Panc1 (cell line): ENCODE results near the gene TFDP2. TPM values are rescaled to one million over a fixed set of nuclear protein-coding genes. Genes with fewer than 3 reads are reported as not detected.

Experiments
- ATAC-seq: fragments of 200-7000 bp; cut with Tn5 transposase; 2 replicates; pipeline ENCODE4 v1.9.1; 2020; ENCODE audit warnings: mild to moderate bottlenecking, moderate library complexity
- BruUV-seq: library from RNA; stranded (reverse); fragments of 400-500 nt; replicated peaks from 2 replicates; lab custom pipeline; 2021; lab: Mats Ljungman, UMichigan
- CTCF ChIA-PET: fragments of 300-600 bp; sonication (Branson Sonifier 250); formaldehyde crosslinking; loops from one replicate; lab custom pipeline; 2022; ENCODE audit warnings: antibody characterized with exemption; lab: Charles Lee
- POLR2A ChIA-PET: fragments of 300-600 bp; sonication (Branson Sonifier 250); formaldehyde crosslinking; loops from one replicate; lab custom pipeline; 2022; ENCODE audit warnings: antibody characterized with exemption; lab: Charles Lee
- DNase-seq: peaks from one replicate; pipeline ENCODE4 v3.0.0-alpha.2; 2010; ENCODE audit warnings: low read depth, low spot score
- H3K27ac ChIP-seq: 2 replicates; pipeline ENCODE4 v1.5.1; 2011; ENCODE audit warnings: mild to moderate bottlenecking, low read length, inconsistent platforms
- H3K27me3 ChIP-seq: fragments of 200-500 bp; sonication (Bioruptor generic); 2 replicates; pipeline ENCODE4 v1.6.0; 2014; ENCODE audit warnings: low read length, inconsistent platforms; ENCODE audit not compliant: control insufficient read depth, insufficient read depth
- H3K36me3 ChIP-seq: fragments of 200-500 bp; sonication (Bioruptor generic); 2 replicates; pipeline ENCODE4 v1.5.1; 2014; ENCODE audit warnings: inconsistent platforms, mild to moderate bottlenecking, low read length, moderate library complexity; ENCODE audit not compliant: control insufficient read depth, insufficient read depth
- H3K4me1 ChIP-seq: 2 replicates; pipeline ENCODE4 v1.5.1; 2011; ENCODE audit warnings: inconsistent platforms, mild to moderate bottlenecking, low read length, moderate library complexity; ENCODE audit not compliant: control insufficient read depth, insufficient read depth
- H3K4me3 ChIP-seq, 2 experiments: 2 replicates each; pipeline ENCODE4 v1.5.1; 2011 to 2012; ENCODE audit warnings: low read depth in 2 of 2, low read length in 2 of 2, mild to moderate bottlenecking in 2 of 2, inconsistent platforms in 1 of 2, moderate library complexity in 1 of 2
- H3K9me3 ChIP-seq: fragments of 200-500 bp; sonication (Bioruptor generic); 2 replicates; pipeline ENCODE4 v1.5.1; 2014; ENCODE audit warnings: low read depth, mild to moderate bottlenecking, inconsistent platforms, low read length, moderate library complexity; ENCODE audit not compliant: control insufficient read depth, insufficient read depth
- POLR2AphosphoS5 ChIP-seq: IDR thresholded peaks from 2 replicates; pipeline ENCODE4 v1.6.1; 2012; ENCODE audit warnings: mild to moderate bottlenecking, low read depth, low read length, moderate library complexity
- REST ChIP-seq, 2 experiments: IDR thresholded peaks; 2 replicates each; pipeline ENCODE4 v1.6.1; 2011 to 2012; ENCODE audit warnings: low read depth in 2 of 2, control low read depth in 1 of 2, low read length in 1 of 2, mild to moderate bottlenecking in 1 of 2, moderate library complexity in 1 of 2; ENCODE audit not compliant: insufficient read depth in 1 of 2
- SIN3A ChIP-seq: IDR thresholded peaks from 2 replicates; pipeline ENCODE4 v1.6.1; 2012; ENCODE audit warnings: low read depth, mild to moderate bottlenecking, low read length, moderate library complexity, borderline replicate concordance; ENCODE audit not compliant: insufficient read depth
- TCF7L2 ChIP-seq: IDR thresholded peaks from 2 replicates; pipeline ENCODE4 v1.6.1; 2011; ENCODE audit warnings: mild to moderate bottlenecking, low read depth, low read length, inconsistent platforms
- in situ Hi-C: cut with HindIII; loops from 2 replicates; pipeline ENCODE4 v1.10.0; 2016; ENCODE audit warnings: low sequenced_read_pairs, low pct_unique_long_range_greater_than_20kb
- intact Hi-C: fragments of 100-400 bp; cut with micrococcal nuclease; formaldehyde crosslinking; loops from one replicate; pipeline ENCODE4 v1.10.0; 2022; ENCODE audit not compliant: unreplicated experiment
- total RNA-seq: library from RNA; stranded (reverse); gene quantifications from one replicate; pipeline ENCODE4 v1.2.1, GENCODE V29; 2021; ENCODE audit not compliant: unreplicated experiment
- TF ChIP-seq, protein P1 (sequence below): fragments of 450-650 bp; IDR thresholded peaks from 2 replicates; pipeline ENCODE4 v1.5.1; 2017; ENCODE audit warnings: mild to moderate bottlenecking

TFDP2 gene
- total RNA-seq, 1 experiment from 2014 or later: 66.3 TPM

- in situ Hi-C loops: no loop called here
- H3K27ac ChIP-seq: no peak overlapping the region
- BruUV-seq: no TSS peak
- no peaks in the 10 kb centered on the region for H3K36me3 ChIP-seq
- ATAC-seq (no peak), DNase-seq (no peak)
- no peak overlapping the region for H3K4me3 ChIP-seq
- no peaks in the 10 kb centered on the region for H3K4me1 ChIP-seq
- H3K9me3 ChIP-seq: no peaks in the 10 kb centered on the region
- no peaks in the 10 kb centered on the region for H3K27me3 ChIP-seq
- CTCF ChIA-PET: no interaction called here
- intact Hi-C loops: no loop called here
- POLR2A ChIA-PET: interaction anchor here (0.7 kb wide), 1 partner anchor 176 kb away, joined by 3 read pairs; no protein-coding TSS in a partner anchor
- TF ChIP-seq, protein P1, sequence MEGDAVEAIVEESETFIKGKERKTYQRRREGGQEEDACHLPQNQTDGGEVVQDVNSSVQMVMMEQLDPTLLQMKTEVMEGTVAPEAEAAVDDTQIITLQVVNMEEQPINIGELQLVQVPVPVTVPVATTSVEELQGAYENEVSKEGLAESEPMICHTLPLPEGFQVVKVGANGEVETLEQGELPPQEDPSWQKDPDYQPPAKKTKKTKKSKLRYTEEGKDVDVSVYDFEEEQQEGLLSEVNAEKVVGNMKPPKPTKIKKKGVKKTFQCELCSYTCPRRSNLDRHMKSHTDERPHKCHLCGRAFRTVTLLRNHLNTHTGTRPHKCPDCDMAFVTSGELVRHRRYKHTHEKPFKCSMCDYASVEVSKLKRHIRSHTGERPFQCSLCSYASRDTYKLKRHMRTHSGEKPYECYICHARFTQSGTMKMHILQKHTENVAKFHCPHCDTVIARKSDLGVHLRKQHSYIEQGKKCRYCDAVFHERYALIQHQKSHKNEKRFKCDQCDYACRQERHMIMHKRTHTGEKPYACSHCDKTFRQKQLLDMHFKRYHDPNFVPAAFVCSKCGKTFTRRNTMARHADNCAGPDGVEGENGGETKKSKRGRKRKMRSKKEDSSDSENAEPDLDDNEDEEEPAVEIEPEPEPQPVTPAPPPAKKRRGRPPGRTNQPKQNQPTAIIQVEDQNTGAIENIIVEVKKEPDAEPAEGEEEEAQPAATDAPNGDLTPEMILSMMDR: no peak
- TF ChIP-seq REST (IDR thresholded peaks at IDR 0.05; ENCODE audit: insufficient read depth in 1 of 2, low read depth in 2 of 2, low read length in 1 of 2): no peak
- TF ChIP-seq POLR2AphosphoS5: no peak
- TF ChIP-seq SIN3A: no peak
- no peak for TF ChIP-seq TCF7L2
These were observed 177.8 kb downstream of the TFDP2 start for GRCh38 chr3:141971571-141971970.

DNA sequence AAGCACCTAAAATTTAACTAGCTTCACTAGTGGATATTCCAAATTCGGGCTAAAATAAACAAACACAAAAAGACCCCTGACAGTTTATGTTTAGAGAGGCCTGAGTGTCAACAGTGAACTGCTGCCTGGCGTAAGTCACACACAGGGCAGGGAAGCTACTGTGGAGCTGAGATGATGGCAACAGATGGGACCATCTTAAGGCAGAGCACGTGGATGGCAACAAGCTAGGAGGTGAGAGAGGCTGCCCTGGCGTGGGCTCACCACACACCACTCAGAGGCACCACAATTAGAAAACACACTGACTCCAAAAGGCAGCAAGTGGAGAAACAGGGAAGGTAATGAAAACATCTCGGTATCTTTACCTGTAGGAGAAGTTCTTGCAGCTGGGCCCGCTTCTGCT lies 179.6 kb downstream of the TFDP2 start:
- no peaks in the 10 kb centered on the region for H3K36me3 ChIP-seq
- no peak overlapping the region for H3K4me3 ChIP-seq
- TF ChIP-seq SIN3A (no peak), TCF7L2 (no peak), POLR2AphosphoS5 (no peak), REST (IDR thresholded peaks at IDR 0.05; ENCODE audit: insufficient read depth in 1 of 2, low read depth in 2 of 2, low read length in 1 of 2) (no peak)
- TF ChIP-seq, protein P1: no peak
- no peak overlapping the region for H3K27ac ChIP-seq
- intact Hi-C loops: no loop called here
- H3K9me3 ChIP-seq: no peaks in the 10 kb centered on the region
- H3K4me1 ChIP-seq: no peaks in the 10 kb centered on the region
- BruUV-seq: no TSS peak
- CTCF ChIA-PET: no interaction called here
- no peak for DNase-seq
- ATAC-seq: peak; percentile 42; the same call in 1 of the 2 replicates
- POLR2A ChIA-PET: no interaction called here
- in situ Hi-C loops: no loop called here
- H3K27me3 ChIP-seq: no peaks in the 10 kb centered on the region
